Naive thymus-derived CD4-positive, alpha-beta T cell (primary cell): ENCODE data around the gene SFXN3. TPM values are rescaled to one million over a fixed set of nuclear protein-coding genes. Genes with fewer than 3 reads are reported as not detected.

ENCODE experiments used
- ATAC-seq: fragments of 150-1000 bp; cut with Tn5 transposase; 2 replicates; pipeline ENCODE4 v1.10.0; 2021; ENCODE audit warnings: mild to moderate bottlenecking, moderate library complexity
- CTCF ChIA-PET: fragments of 350-600 bp; sonication (Branson Sonifier 250); formaldehyde crosslinking; loops from one replicate; lab custom pipeline; 2021; ENCODE audit warnings: antibody characterized with exemption; lab: Charles Lee
- POLR2A ChIA-PET: fragments of 350-600 bp; sonication (Branson Sonifier 250); formaldehyde crosslinking; loops from one replicate; lab custom pipeline; 2021; ENCODE audit warnings: antibody characterized with exemption, inconsistent platforms; lab: Charles Lee
- DNase-seq, 9 donors: peaks; one replicate each; pipeline versions ENCODE4 v3.0.0 to v3.0.0-alpha.2; 2020 to 2022; ENCODE audit warnings: mixed read lengths in 1 of 9
- H3K27ac ChIP-seq: one replicate; pipeline ENCODE4 v1.7.0; 2013; ENCODE audit warnings: mild to moderate bottlenecking, low read depth, low read length, moderate library complexity
- H3K27me3 ChIP-seq, 2 donors: one replicate each; pipeline ENCODE4 v1.7.0; 2013; ENCODE audit warnings: low read length in 2 of 2, mild to moderate bottlenecking in 2 of 2, moderate library complexity in 2 of 2; ENCODE audit not compliant: control insufficient read depth in 2 of 2, insufficient read depth in 2 of 2
- H3K36me3 ChIP-seq, 3 experiments: 1 replicate in 2 of 3; 2 replicates in 1 of 3; pipeline ENCODE4 v1.7.0; 2013; ENCODE audit warnings: low read length in 3 of 3, mild to moderate bottlenecking in 3 of 3, moderate library complexity in 1 of 3; ENCODE audit not compliant: insufficient read depth in 3 of 3, control insufficient read depth in 2 of 3
- H3K4me1 ChIP-seq, 2 donors: one replicate each; pipeline ENCODE4 v1.7.0; 2013; ENCODE audit warnings: low read length in 2 of 2, mild to moderate bottlenecking in 2 of 2, moderate library complexity in 1 of 2; ENCODE audit not compliant: control insufficient read depth in 2 of 2, insufficient read depth in 2 of 2
- H3K4me3 ChIP-seq: 2 replicates; pipeline ENCODE4 v1.7.0; 2013; ENCODE audit warnings: mild to moderate bottlenecking, low read length
- H3K9me3 ChIP-seq, 3 experiments: 1 replicate in 2 of 3; 2 replicates in 1 of 3; pipeline ENCODE4 v1.7.0; 2013; ENCODE audit warnings: low read length in 3 of 3; ENCODE audit not compliant: control insufficient read depth in 2 of 3
- H3K27ac Mint-ChIP-seq, 9 donors: one replicate each; pipeline ENCODE4 v1.8.0; 2020 to 2022; ENCODE audit warnings: mixed read lengths in 9 of 9, mild to moderate bottlenecking in 8 of 9, moderate library complexity in 5 of 9, inconsistent platforms in 2 of 9
- H3K27me3 Mint-ChIP-seq, 5 donors: one replicate each; pipeline ENCODE4 v1.8.0; 2021 to 2022; ENCODE audit warnings: mixed read lengths in 5 of 5, mild to moderate bottlenecking in 1 of 5
- H3K36me3 Mint-ChIP-seq, 5 donors: one replicate each; pipeline ENCODE4 v1.8.0; 2020 to 2022; ENCODE audit warnings: mixed read lengths in 5 of 5, mild to moderate bottlenecking in 3 of 5, inconsistent platforms in 1 of 5
- H3K4me1 Mint-ChIP-seq, 7 donors: one replicate each; pipeline ENCODE4 v1.8.0; 2020 to 2022; ENCODE audit warnings: mixed read lengths in 7 of 7, mild to moderate bottlenecking in 3 of 7, inconsistent platforms in 1 of 7
- H3K4me3 Mint-ChIP-seq, 10 donors: one replicate each; pipeline ENCODE4 v1.8.0; 2020 to 2022; ENCODE audit warnings: mild to moderate bottlenecking in 10 of 10, mixed read lengths in 10 of 10, moderate library complexity in 6 of 10, inconsistent platforms in 2 of 10
- H3K9me3 Mint-ChIP-seq, 11 donors: one replicate each; pipeline ENCODE4 v1.8.0; 2020 to 2022; ENCODE audit warnings: mixed read lengths in 11 of 11, mild to moderate bottlenecking in 4 of 11, inconsistent platforms in 1 of 11, moderate library complexity in 1 of 11
- intact Hi-C, 2 donors: fragments of 100-400 bp; cut with micrococcal nuclease; formaldehyde crosslinking; loops; one replicate each; pipeline ENCODE4 v1.15.1; 2023
- polyA plus RNA-seq, 2 donors: library from polyadenylated mRNA; unstranded; fragments of 300-500 nt; fragmentation: Illumina TruSeq; gene quantifications; one replicate each; pipeline ENCODE4 v1.2.3, GENCODE V29; 2021
- total RNA-seq, 6 experiments: library from RNA in 5 of 6; stranded (reverse) in 5 of 6; gene quantifications; 1 replicate in 5 of 6; 2 replicates in 1 of 6; pipeline ENCODE4 v1.2.3 and lab custom pipeline; 2021 to 2026

SFXN3 gene
- total and polyA plus RNA-seq, 7 experiments from 2014 or later = 12.6 to 90.4 (median 38.2) TPM

DNA sequence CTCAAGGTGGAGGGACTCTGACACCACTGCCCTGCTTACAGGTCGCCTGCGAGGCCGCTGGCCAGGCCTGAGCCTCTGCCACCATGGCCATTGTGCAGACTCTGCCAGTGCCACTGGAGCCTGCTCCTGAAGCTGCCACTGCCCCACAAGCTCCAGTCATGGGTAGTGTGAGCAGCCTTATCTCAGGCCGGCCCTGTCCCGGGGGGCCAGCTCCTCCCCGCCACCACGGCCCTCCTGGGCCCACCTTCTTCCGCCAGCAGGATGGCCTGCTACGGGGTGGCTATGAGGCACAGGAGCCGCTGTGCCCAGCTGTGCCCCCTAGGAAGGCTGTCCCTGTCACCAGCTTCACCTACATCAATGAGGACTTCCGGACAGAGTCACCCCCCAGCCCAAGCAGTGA lies 28.6 kb upstream of the SFXN3 start:
- DNase-seq (no peak), ATAC-seq (no peak)
- H3K27ac ChIP-seq = no peak overlapping the region
- H3K4me1 Mint-ChIP-seq = peaks cover 12 to 26% (median 16%) of the 10 kb centered on the region in 7 donors
- no peaks in the 10 kb centered on the region for H3K9me3 Mint-ChIP-seq
- H3K4me3 Mint-ChIP-seq = no peak overlapping the region
- POLR2A ChIA-PET = interaction anchor here (1.3 kb wide), 1 partner anchor 28 kb away, joined by 5 read pairs; the partner anchor contains the start of genes PDZD7 and SFXN3
- intact Hi-C loops = no loop called here
- H3K9me3 ChIP-seq = no peaks in the 10 kb centered on the region
- no peaks in the 10 kb centered on the region for H3K27me3 ChIP-seq
- H3K4me1 ChIP-seq = peaks cover 13 to 15% of the 10 kb centered on the region in 2 donors
- H3K36me3 ChIP-seq = peaks cover 0 to 40% (median 0%) of the 10 kb centered on the region in 3 experiments
- H3K4me3 ChIP-seq = no peak overlapping the region
- no peak overlapping the region for H3K27ac Mint-ChIP-seq
- H3K27me3 Mint-ChIP-seq = no peaks in the 10 kb centered on the region
- CTCF ChIA-PET = interaction anchor here (7.9 kb wide), 1 partner anchor 13 kb away, joined by 56 read pairs; no protein-coding TSS in a partner anchor
- H3K36me3 Mint-ChIP-seq = peaks cover 0 to 6% (median 0%) of the 10 kb centered on the region in 5 donors

GRCh38 chr10:101003639-101004206 lies 27.3 kb upstream of the SFXN3 start:
- H3K9me3 ChIP-seq = no peaks in the 10 kb centered on the region
- ChIA-PET CTCF (interaction anchor here (7.9 kb wide), 1 partner anchor 12 kb away, joined by 56 read pairs; no protein-coding TSS in a partner anchor), POLR2A (interaction anchor here (1.0 to 1.3 kb wide), 2 partner anchors 27 to 29 kb away, joined by 3 to 5 read pairs; partner anchors contain the start of genes PDZD7 and SFXN3)
- H3K4me3 ChIP-seq = no peak overlapping the region
- H3K36me3 ChIP-seq = peaks cover 0 to 40% (median 0%) of the 10 kb centered on the region in 3 experiments
- DNase-seq (no peak), ATAC-seq (no peak)
- intact Hi-C loops = no loop called here
- H3K4me3 Mint-ChIP-seq = no peak overlapping the region
- H3K27ac Mint-ChIP-seq = no peak overlapping the region
- H3K27me3 ChIP-seq = no peaks in the 10 kb centered on the region
- no peaks in the 10 kb centered on the region for H3K9me3 Mint-ChIP-seq
- H3K4me1 Mint-ChIP-seq = peaks cover 7 to 17% (median 8%) of the 10 kb centered on the region in 7 donors
- no peak overlapping the region for H3K27ac ChIP-seq
- peaks cover 7% of the 10 kb centered on the region in 2 donors for H3K4me1 ChIP-seq
- no peaks in the 10 kb centered on the region for H3K27me3 Mint-ChIP-seq
- peaks cover 0 to 4% (median 0%) of the 10 kb centered on the region in 5 donors for H3K36me3 Mint-ChIP-seq

GRCh38 chr10:101005361-101005760 lies 25.7 kb upstream of the SFXN3 start:
- H3K9me3 Mint-ChIP-seq = no peaks in the 10 kb centered on the region

GRCh38 chr10:101005869-101006567 lies 25.0 kb upstream of the SFXN3 start:
- no peak overlapping the region for H3K4me3 ChIP-seq
- no peak overlapping the region for H3K27ac ChIP-seq
- H3K9me3 Mint-ChIP-seq = no peaks in the 10 kb centered on the region
- no peak for ATAC-seq
- no peak overlapping the region for H3K4me3 Mint-ChIP-seq
- no peaks in the 10 kb centered on the region for H3K9me3 ChIP-seq
- DNase-seq = no peak
- POLR2A ChIA-PET = interaction anchor here (1.5 kb wide), 1 partner anchor 8 kb away, joined by 6 read pairs; no protein-coding TSS in a partner anchor
- peak overlapping the region in 2 of 9 donors; percentile 25 to 53 for H3K27ac Mint-ChIP-seq
- peaks cover 0 to 37% (median 0%) of the 10 kb centered on the region in 3 experiments for H3K36me3 ChIP-seq
- CTCF ChIA-PET = interaction anchor here (1.1 to 1.8 kb wide), 2 partner anchors 8 to 9 kb away, joined by 3 to 8 read pairs; no protein-coding TSS in a partner anchor
- H3K4me1 Mint-ChIP-seq = peaks cover 2 to 4% (median 3%) of the 10 kb centered on the region in 7 donors
- intact Hi-C loops = no loop called here
- no peaks in the 10 kb centered on the region for H3K27me3 ChIP-seq
- H3K27me3 Mint-ChIP-seq = no peaks in the 10 kb centered on the region
- peaks cover 0 to 4% (median 0%) of the 10 kb centered on the region in 5 donors for H3K36me3 Mint-ChIP-seq
- H3K4me1 ChIP-seq = no peaks in the 10 kb centered on the region

More at GRCh38 chr10:101005361-101005760, 25.7 kb upstream of the SFXN3 start:
- Mint-ChIP-seq H3K4me1 (peaks cover 4 to 10% (median 6%) of the 10 kb centered on the region in 7 donors), H3K27ac (no peak overlapping the region), H3K36me3 (peaks cover 0 to 4% (median 0%) of the 10 kb centered on the region in 5 donors), H3K27me3 (no peaks in the 10 kb centered on the region), H3K4me3 (no peak overlapping the region)
- Histone ChIP-seq H3K4me1 (peaks cover 0 to 1% of the 10 kb centered on the region in 2 donors), H3K9me3 (no peaks in the 10 kb centered on the region), H3K27me3 (no peaks in the 10 kb centered on the region), H3K27ac (no peak overlapping the region), H3K4me3 (no peak overlapping the region), H3K36me3 (peaks cover 0 to 37% (median 0%) of the 10 kb centered on the region in 3 experiments)
- ChIA-PET POLR2A (no interaction called here), CTCF (interaction anchor here (1.1 kb wide), 1 partner anchor 9 kb away, joined by 6 read pairs; no protein-coding TSS in a partner anchor)
- intact Hi-C loops = no loop called here
- DNase-seq = no peak
- ATAC-seq = no peak

- H3K36me3 Mint-ChIP-seq = peaks cover 0 to 4% (median 0%) of the 10 kb centered on the region in 5 donors
- Histone ChIP-seq H3K36me3 (peaks cover 0 to 37% (median 0%) of the 10 kb centered on the region in 3 experiments), H3K4me1 (no peaks in the 10 kb centered on the region), H3K4me3 (no peak overlapping the region), H3K27me3 (no peaks in the 10 kb centered on the region), H3K27ac (no peak overlapping the region), H3K9me3 (no peaks in the 10 kb centered on the region)
- H3K4me1 Mint-ChIP-seq = no peaks in the 10 kb centered on the region
- ATAC-seq (no peak), DNase-seq (no peak)
- no peak overlapping the region for H3K27ac Mint-ChIP-seq
- no peak overlapping the region for H3K4me3 Mint-ChIP-seq
- no peaks in the 10 kb centered on the region for H3K27me3 Mint-ChIP-seq
- CTCF ChIA-PET = interaction anchor here (1.1 to 1.8 kb wide), 2 partner anchors 9 to 10 kb away, joined by 3 to 8 read pairs; no protein-coding TSS in a partner anchor
- intact Hi-C loops = no loop called here
- POLR2A ChIA-PET = interaction anchor here (1.5 kb wide), 1 partner anchor 9 kb away, joined by 6 read pairs; no protein-coding TSS in a partner anchor
- no peaks in the 10 kb centered on the region for H3K9me3 Mint-ChIP-seq
These were observed 24.4 kb upstream of the SFXN3 start for GRCh38 chr10:101006593-101007098.

DNA sequence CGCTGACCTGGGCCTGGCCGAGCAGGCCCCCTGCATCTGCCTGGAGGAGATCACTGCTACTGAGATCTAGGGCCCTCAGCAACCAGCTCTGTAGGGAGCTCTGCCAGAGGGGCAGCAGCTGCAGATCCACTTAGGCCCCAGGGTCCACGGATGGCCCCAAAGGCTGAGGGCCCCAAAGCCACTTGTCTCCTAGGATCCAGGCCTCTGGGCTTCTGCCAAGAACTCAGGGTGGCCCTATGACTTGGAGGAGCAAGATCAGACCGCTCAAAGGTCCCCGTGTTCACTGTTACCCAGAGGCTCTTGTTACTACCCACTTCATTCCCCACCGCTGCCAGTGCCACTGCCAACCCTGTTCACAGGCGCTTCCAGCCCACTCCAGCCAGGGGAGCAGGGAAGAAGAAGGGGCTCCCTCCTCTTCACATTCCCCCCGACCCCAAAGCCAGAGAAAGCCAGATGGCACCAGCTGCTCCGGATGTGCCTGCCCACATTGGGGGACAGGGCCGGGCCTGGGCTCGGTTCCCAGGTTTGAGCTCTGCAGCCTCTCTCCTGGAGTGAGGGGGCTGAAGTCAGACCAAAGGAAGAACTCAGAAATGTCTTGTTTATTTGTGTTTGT lies 23.8 kb upstream of the SFXN3 start:
- H3K27me3 Mint-ChIP-seq = no peaks in the 10 kb centered on the region
- Histone ChIP-seq H3K27ac (no peak overlapping the region), H3K9me3 (no peaks in the 10 kb centered on the region), H3K4me3 (no peak overlapping the region), H3K4me1 (no peaks in the 10 kb centered on the region), H3K27me3 (no peaks in the 10 kb centered on the region), H3K36me3 (peaks cover 0 to 37% (median 0%) of the 10 kb centered on the region in 3 experiments)
- H3K36me3 Mint-ChIP-seq = peaks cover 0 to 4% (median 0%) of the 10 kb centered on the region in 5 donors
- ChIA-PET CTCF (interaction anchor here (1.1 to 1.8 kb wide), 2 partner anchors 9 to 10 kb away, joined by 3 to 8 read pairs; no protein-coding TSS in a partner anchor), POLR2A (interaction anchor here (1.1 to 1.5 kb wide), 2 partner anchors 8 to 9 kb away, joined by 3 to 6 read pairs; partner anchors contain the start of gene LZTS2)
- intact Hi-C loops = no loop called here
- H3K4me3 Mint-ChIP-seq = no peak overlapping the region
- H3K4me1 Mint-ChIP-seq = no peaks in the 10 kb centered on the region
- H3K27ac Mint-ChIP-seq = no peak overlapping the region
- no peak for ATAC-seq
- H3K9me3 Mint-ChIP-seq = no peaks in the 10 kb centered on the region
- DNase-seq = no peak
